ENCODE data around the gene DVL1. TPM values are rescaled to one million over a fixed set of nuclear protein-coding genes. Genes with fewer than 3 reads are reported as not detected.

Gene DVL1
- total RNA-seq, 3 donors from 2014 or later (not counting 1 experiment from before 2014, with no cell fraction given): 33.8 to 41.9 (median 35.6) TPM

DNA sequence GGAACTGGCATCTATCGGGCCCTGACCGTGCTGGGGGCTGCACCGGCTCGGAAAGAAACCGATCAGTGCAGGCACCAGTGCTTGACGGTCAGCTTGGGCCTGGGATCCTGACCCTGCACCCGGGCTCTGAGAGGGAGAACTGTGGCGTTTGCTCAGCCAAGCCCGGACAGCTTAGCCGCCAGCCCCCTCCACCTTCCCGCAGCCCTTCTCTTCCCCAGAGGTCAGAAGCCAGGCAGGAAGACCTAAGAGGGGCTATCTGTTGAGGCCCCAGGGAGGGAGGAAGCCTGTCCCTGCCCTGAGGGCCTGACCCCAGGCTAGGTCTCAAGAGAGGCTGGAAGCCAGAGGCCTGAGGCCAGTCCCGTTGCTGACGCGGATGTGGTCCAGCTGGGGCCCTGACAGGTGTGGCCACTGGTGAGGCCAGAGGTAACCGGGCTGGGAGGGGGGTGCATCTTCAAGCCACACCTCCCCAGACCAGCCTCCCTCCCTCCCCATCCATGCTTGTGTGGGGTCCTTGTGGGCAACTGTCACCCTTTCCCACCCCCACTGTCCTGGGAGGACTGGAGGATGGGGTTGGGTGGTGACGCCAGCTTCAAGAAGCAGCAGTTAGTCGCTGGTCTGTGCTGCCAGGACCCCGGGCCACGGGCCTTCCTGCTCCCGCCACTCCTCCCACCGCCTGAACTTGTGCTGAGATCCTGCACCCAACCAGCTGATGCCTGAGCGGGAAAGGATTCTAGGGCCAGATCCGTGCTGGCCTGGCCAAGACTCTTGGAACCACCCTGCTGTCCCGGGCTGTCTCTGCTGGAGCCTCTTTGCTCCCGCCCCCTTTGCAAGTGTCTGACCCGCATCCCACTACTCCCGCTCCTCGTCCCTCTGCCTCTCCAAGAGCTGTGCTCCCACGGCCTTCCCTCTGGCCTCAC lies 2.6 kb upstream of the DVL1 start:
- DNase-seq (no peak), ATAC-seq (no peak)
- Mint-ChIP-seq H3K27me3 (ENCODE audit: low read depth in 2 of 2) (peaks cover 0 to 3% of the 10 kb centered on the region in 2 donors), H3K27ac (peak overlapping the region in 1 of 2 donors; percentile 40), H3K4me3 (peak overlapping the region; percentile 60), H3K4me1 (peaks cover 0 to 30% of the 10 kb centered on the region in 2 donors), H3K36me3 (no peaks in the 10 kb centered on the region), H3K9me3 (no peaks in the 10 kb centered on the region)
- Histone ChIP-seq H3K4me3 (ENCODE audit: low read length) (no peak overlapping the region), H3K4me1 (ENCODE audit: control insufficient read depth, insufficient read depth, low read length) (peaks cover 36% of the 10 kb centered on the region), H3K27me3 (ENCODE audit: control insufficient read depth, insufficient read depth, low read length) (peaks cover 18% of the 10 kb centered on the region), H3K36me3 (ENCODE audit: control insufficient read depth, insufficient read depth, low read length) (no peaks in the 10 kb centered on the region), H3K27ac (ENCODE audit: low read length) (no peak overlapping the region), H3K9me3 (ENCODE audit: control insufficient read depth, insufficient read depth, low read length) (no peaks in the 10 kb centered on the region)
- intact Hi-C loops (cut with micrococcal nuclease): no loop called here
- 87% methylated on average over 29 of the region's 29 CpGs for WGBS (ENCODE audit: insufficient coverage)
- TF ChIP-seq, protein P1, sequence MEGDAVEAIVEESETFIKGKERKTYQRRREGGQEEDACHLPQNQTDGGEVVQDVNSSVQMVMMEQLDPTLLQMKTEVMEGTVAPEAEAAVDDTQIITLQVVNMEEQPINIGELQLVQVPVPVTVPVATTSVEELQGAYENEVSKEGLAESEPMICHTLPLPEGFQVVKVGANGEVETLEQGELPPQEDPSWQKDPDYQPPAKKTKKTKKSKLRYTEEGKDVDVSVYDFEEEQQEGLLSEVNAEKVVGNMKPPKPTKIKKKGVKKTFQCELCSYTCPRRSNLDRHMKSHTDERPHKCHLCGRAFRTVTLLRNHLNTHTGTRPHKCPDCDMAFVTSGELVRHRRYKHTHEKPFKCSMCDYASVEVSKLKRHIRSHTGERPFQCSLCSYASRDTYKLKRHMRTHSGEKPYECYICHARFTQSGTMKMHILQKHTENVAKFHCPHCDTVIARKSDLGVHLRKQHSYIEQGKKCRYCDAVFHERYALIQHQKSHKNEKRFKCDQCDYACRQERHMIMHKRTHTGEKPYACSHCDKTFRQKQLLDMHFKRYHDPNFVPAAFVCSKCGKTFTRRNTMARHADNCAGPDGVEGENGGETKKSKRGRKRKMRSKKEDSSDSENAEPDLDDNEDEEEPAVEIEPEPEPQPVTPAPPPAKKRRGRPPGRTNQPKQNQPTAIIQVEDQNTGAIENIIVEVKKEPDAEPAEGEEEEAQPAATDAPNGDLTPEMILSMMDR (IDR thresholded peaks at IDR 0.05): no peak

DNA sequence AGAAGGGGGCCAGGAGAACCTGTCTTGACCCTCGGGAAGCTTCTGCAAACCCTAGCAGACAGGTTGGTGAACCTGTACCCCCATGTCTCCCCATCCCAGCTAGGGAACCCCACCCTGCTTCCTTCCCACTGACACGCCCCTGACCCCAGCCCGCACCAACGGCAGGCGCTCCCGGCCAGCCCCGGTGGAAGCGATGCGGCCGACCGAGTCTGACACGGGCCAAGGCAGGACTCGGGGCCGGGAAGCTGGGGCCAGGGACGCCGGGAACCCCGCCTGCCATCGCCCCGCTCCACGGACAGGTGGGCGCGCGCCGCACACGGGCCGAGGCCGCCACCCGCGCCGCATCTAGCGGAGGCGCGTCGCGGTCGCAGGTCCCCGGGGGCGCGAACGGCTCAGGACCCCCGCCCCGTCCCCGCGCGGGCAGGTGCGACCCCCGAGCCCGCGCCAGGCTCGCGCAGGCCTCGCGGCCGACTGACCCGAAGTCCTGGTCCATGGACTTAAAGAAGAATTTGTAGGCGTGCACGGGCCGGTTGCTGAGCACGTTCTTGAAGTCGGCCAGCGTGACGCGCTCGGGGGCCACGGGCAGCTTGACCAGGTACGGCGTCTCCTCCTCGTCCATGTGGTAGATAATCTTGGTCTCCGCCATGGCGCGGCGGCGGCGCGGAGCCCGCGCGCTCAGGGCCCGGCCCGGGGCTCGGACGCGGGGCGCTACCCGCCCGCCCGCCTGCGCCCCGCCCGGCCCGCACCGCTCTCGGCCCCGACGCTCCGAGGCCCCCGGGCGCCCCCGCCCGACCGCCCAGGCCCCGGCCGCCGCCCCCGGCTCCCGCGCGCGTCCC lies 580 bp downstream of the DVL1 start:
- intact Hi-C loops (cut with micrococcal nuclease): no loop called here
- no peak overlapping the region for H3K27ac ChIP-seq (ENCODE audit: low read length)
- peak overlapping the region in 1 of 2 donors; percentile 53 for H3K27ac Mint-ChIP-seq
- H3K27me3 ChIP-seq (ENCODE audit: control insufficient read depth, insufficient read depth, low read length): peaks cover 15% of the 10 kb centered on the region
- H3K4me1 Mint-ChIP-seq: peaks cover 0 to 32% of the 10 kb centered on the region in 2 donors
- peak overlapping the region; percentile 47 for H3K4me3 ChIP-seq (ENCODE audit: low read length)
- no peaks in the 10 kb centered on the region for H3K9me3 Mint-ChIP-seq
- no peaks in the 10 kb centered on the region for H3K9me3 ChIP-seq (ENCODE audit: control insufficient read depth, insufficient read depth, low read length)
- no peaks in the 10 kb centered on the region for H3K36me3 ChIP-seq (ENCODE audit: control insufficient read depth, insufficient read depth, low read length)
- DNase-seq (peak in 1 of 2 donors; percentile 31), ATAC-seq (peak; percentile 39 to 45 (median 45))
- H3K4me1 ChIP-seq (ENCODE audit: control insufficient read depth, insufficient read depth, low read length): peaks cover 27% of the 10 kb centered on the region
- TF ChIP-seq, protein P1 (IDR thresholded peaks at IDR 0.05): no peak
- under 1% methylated on average over 109 of the region's 109 CpGs for WGBS (ENCODE audit: insufficient coverage)
- H3K4me3 Mint-ChIP-seq: peak overlapping the region; percentile 79
- H3K27me3 Mint-ChIP-seq (ENCODE audit: low read depth in 2 of 2): peaks cover 0 to 3% of the 10 kb centered on the region in 2 donors
- H3K36me3 Mint-ChIP-seq: no peaks in the 10 kb centered on the region

DNA sequence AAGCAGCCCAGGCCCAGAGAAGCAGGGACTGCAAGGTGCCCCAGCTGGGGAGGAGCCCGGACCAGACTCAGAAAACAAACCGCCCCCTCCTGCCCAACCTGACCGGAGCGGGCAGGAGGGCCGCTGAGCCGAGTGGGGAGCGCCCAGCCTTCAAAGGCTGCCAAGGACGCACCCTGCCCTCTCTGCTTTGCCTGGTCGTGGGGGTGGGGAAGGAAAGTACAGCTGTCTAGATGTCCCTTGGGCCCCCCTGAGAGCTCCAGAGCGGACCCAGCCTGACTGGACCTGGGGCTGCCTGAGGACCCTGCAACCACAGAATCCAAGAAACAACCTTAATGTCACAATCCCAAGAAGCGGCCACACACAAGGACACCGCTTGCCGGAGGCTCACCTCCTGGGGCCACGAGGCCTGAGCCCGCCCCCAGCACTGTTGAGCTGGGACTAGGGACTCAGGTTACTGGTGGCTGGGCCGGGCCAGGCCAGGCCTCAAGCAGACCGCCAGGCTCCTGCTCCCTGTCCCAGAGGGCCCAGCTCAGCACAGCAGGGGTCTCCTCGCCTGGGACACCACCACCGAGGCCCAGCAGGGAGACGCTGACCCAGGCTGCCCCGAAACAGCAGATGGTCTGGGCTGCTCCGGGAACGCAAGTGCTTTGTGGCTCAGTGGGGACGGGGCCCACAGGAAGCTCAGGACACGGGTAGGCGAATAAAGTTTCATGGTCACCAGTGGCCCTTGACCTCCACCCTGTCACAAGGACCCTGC lies 1.4 kb downstream of the DVL1 start:
- ATAC-seq: no peak
- TF ChIP-seq, protein P1 (IDR thresholded peaks at IDR 0.05): no peak
- peaks cover 23% of the 10 kb centered on the region for H3K4me1 ChIP-seq (ENCODE audit: control insufficient read depth, insufficient read depth, low read length)
- H3K36me3 Mint-ChIP-seq: no peaks in the 10 kb centered on the region
- no peaks in the 10 kb centered on the region for H3K9me3 ChIP-seq (ENCODE audit: control insufficient read depth, insufficient read depth, low read length)
- H3K9me3 Mint-ChIP-seq: no peaks in the 10 kb centered on the region
- intact Hi-C loops (cut with micrococcal nuclease): no loop called here
- H3K36me3 ChIP-seq (ENCODE audit: control insufficient read depth, insufficient read depth, low read length): no peaks in the 10 kb centered on the region
- DNase-seq: no peak
- peak overlapping the region; percentile 76 for H3K4me3 Mint-ChIP-seq
- peaks cover 0 to 35% of the 10 kb centered on the region in 2 donors for H3K4me1 Mint-ChIP-seq
- peaks cover 7% of the 10 kb centered on the region for H3K27me3 ChIP-seq (ENCODE audit: control insufficient read depth, insufficient read depth, low read length)
- peak overlapping the region in 1 of 2 donors; percentile 53 for H3K27ac Mint-ChIP-seq
- H3K4me3 ChIP-seq (ENCODE audit: low read length): peak overlapping the region; percentile 17
- no peak overlapping the region for H3K27ac ChIP-seq (ENCODE audit: low read length)
- WGBS (ENCODE audit: insufficient coverage): 76% methylated on average over 26 of the region's 26 CpGs
- H3K27me3 Mint-ChIP-seq (ENCODE audit: low read depth in 2 of 2): peaks cover 0 to 3% of the 10 kb centered on the region in 2 donors

All from natural killer cell (primary cell).